Activated CD8-positive, alpha-beta T cell treated with anti-CD3 and anti-CD28 coated beads for 36 hours (primary cell): Measurements from ENCODE around the gene DEF6. TPM values are rescaled to one million over a fixed set of nuclear protein-coding genes. Genes with fewer than 3 reads are reported as not detected.

Experiments used
- ATAC-seq: fragments of 200-7000 bp; cut with Tn5 transposase; one replicate; pipeline ENCODE4 v1.10.0; 2021; ENCODE audit warnings: mild to moderate bottlenecking, moderate library complexity
- CTCF ChIA-PET: fragments of 350-600 bp; sonication (Branson Sonifier 250); formaldehyde crosslinking; loops from one replicate; lab custom pipeline; 2021; ENCODE audit warnings: antibody characterized with exemption; lab: Charles Lee
- POLR2A ChIA-PET: fragments of 350-600 bp; sonication (Branson Sonifier 250); formaldehyde crosslinking; loops from one replicate; lab custom pipeline; 2021; ENCODE audit warnings: antibody characterized with exemption; lab: Charles Lee
- DNase-seq: peaks from one replicate; pipeline ENCODE4 v3.0.0-alpha.2; 2020
- H3K27ac Mint-ChIP-seq: one replicate; pipeline ENCODE4 v1.8.0; 2021; ENCODE audit warnings: mild to moderate bottlenecking, mixed read lengths
- H3K27me3 Mint-ChIP-seq: one replicate; pipeline ENCODE4 v1.8.0; 2021; ENCODE audit warnings: mixed read lengths
- H3K36me3 Mint-ChIP-seq: one replicate; pipeline ENCODE4 v1.8.0; 2021; ENCODE audit warnings: low read depth, mixed read lengths
- H3K4me1 Mint-ChIP-seq: one replicate; pipeline ENCODE4 v1.8.0; 2021; ENCODE audit warnings: low read depth, mixed read lengths
- H3K4me3 Mint-ChIP-seq: one replicate; pipeline ENCODE4 v1.8.0; 2021; ENCODE audit warnings: mild to moderate bottlenecking, moderate library complexity, mixed read lengths
- H3K9me3 Mint-ChIP-seq: one replicate; pipeline ENCODE4 v1.8.0; 2021; ENCODE audit warnings: mixed read lengths
- CTCF ChIP-seq: fragments of 200-600 bp; IDR thresholded peaks from one replicate; pipeline ENCODE4 v1.8.0; 2022; ENCODE audit warnings: antibody characterized with exemption, mild to moderate bottlenecking
- intact Hi-C: fragments of 100-400 bp; cut with micrococcal nuclease; formaldehyde crosslinking; loops from one replicate; pipeline ENCODE4 v1.10.0; 2022
- total RNA-seq, 2 experiments: library from RNA; stranded (reverse); gene quantifications; one replicate each; pipeline ENCODE4 v1.2.3, GENCODE V29; 2021

The DEF6 gene
- total RNA-seq, 2 experiments from 2014 or later: 97.1 to 99.1 TPM

GRCh38 chr6:35287671-35288396, 9.8 kb upstream of the DEF6 start:
- Mint-ChIP-seq H3K36me3 (peaks cover 12% of the 10 kb centered on the region), H3K4me1 (no peaks in the 10 kb centered on the region), H3K9me3 (no peaks in the 10 kb centered on the region), H3K27ac (no peak overlapping the region), H3K4me3 (no peak overlapping the region), H3K27me3 (no peaks in the 10 kb centered on the region)
- no peak for TF ChIP-seq CTCF
- intact Hi-C loops: no loop called here
- no peak for DNase-seq
- ChIA-PET POLR2A (interaction anchor here (1.6 kb wide), 1 partner anchor 7 kb away, joined by 6 read pairs; no protein-coding TSS in a partner anchor), CTCF (interaction anchor here (0.9 to 1.0 kb wide), 3 partner anchors 9 to 161 kb away, joined by 3 read pairs; no protein-coding TSS in a partner anchor)
- ATAC-seq: no peak

GRCh38 chr6:35288834-35289233, 8.8 kb upstream of the DEF6 start:
- Mint-ChIP-seq H3K4me3 (no peak overlapping the region), H3K27ac (no peak overlapping the region), H3K9me3 (no peaks in the 10 kb centered on the region), H3K4me1 (no peaks in the 10 kb centered on the region), H3K27me3 (no peaks in the 10 kb centered on the region), H3K36me3 (peaks cover 9% of the 10 kb centered on the region)
- ChIA-PET POLR2A (interaction anchor here (1.6 kb wide), 1 partner anchor 8 kb away, joined by 6 read pairs; no protein-coding TSS in a partner anchor), CTCF (interaction anchor here (1.0 to 1.2 kb wide), 3 partner anchors 8 to 53 kb away, joined by 3 read pairs; no protein-coding TSS in a partner anchor)
- ATAC-seq (no peak), DNase-seq (no peak)
- intact Hi-C loops: no loop called here
- no peak for TF ChIP-seq CTCF

- H3K27me3 Mint-ChIP-seq: no peaks in the 10 kb centered on the region
- no peak for TF ChIP-seq CTCF
- no peak for DNase-seq
- no peak overlapping the region for H3K4me3 Mint-ChIP-seq
- H3K9me3 Mint-ChIP-seq: no peaks in the 10 kb centered on the region
- no peak for ATAC-seq
- H3K27ac Mint-ChIP-seq: no peak overlapping the region
- no peaks in the 10 kb centered on the region for H3K4me1 Mint-ChIP-seq
- CTCF ChIA-PET: interaction anchor here (1.5 to 3.5 kb wide), 2 partner anchors 33 to 36 kb away, joined by 4 to 48 read pairs; no protein-coding TSS in a partner anchor
- intact Hi-C loops: no loop called here
- POLR2A ChIA-PET: no interaction called here
- H3K36me3 Mint-ChIP-seq: peaks cover 6% of the 10 kb centered on the region
Observed at GRCh38 chr6:35291491-35291890, 6.1 kb upstream of the DEF6 start.

- CTCF ChIA-PET: interaction anchor here (1.1 to 3.5 kb wide), 8 partner anchors 7 to 175 kb away, joined by 4 to 48 read pairs (median 6); partner anchors contain the start of gene PPARD
- H3K4me3 Mint-ChIP-seq: no peak overlapping the region
- POLR2A ChIA-PET: interaction anchor here (1.4 kb wide), 1 partner anchor 21 kb away, joined by 3 read pairs; no protein-coding TSS in a partner anchor
- H3K27me3 Mint-ChIP-seq: no peaks in the 10 kb centered on the region
- ATAC-seq: no peak
- H3K4me1 Mint-ChIP-seq: peaks cover 5% of the 10 kb centered on the region
- no peaks in the 10 kb centered on the region for H3K9me3 Mint-ChIP-seq
- no peak for TF ChIP-seq CTCF
- DNase-seq: no peak
- intact Hi-C loops: no loop called here
- no peak overlapping the region for H3K27ac Mint-ChIP-seq
- peaks cover 6% of the 10 kb centered on the region for H3K36me3 Mint-ChIP-seq
Observed at GRCh38 chr6:35292494-35292893, 5.1 kb upstream of the DEF6 start.

- ATAC-seq (no peak), DNase-seq (no peak)
- H3K4me3 Mint-ChIP-seq: no peak overlapping the region
- TF ChIP-seq CTCF: no peak
- H3K36me3 Mint-ChIP-seq: peaks cover 8% of the 10 kb centered on the region
- CTCF ChIA-PET: interaction anchor here (0.6 to 4.9 kb wide), 29 partner anchors 9 to 188 kb away, joined by 3 to 48 read pairs (median 4); partner anchors contain the start of genes FANCE and PPARD
- peaks cover 5% of the 10 kb centered on the region for H3K4me1 Mint-ChIP-seq
- no peaks in the 10 kb centered on the region for H3K9me3 Mint-ChIP-seq
- POLR2A ChIA-PET: interaction anchor here (1.3 to 1.7 kb wide), 2 partner anchors 10 to 30 kb away, joined by 3 to 6 read pairs; no protein-coding TSS in a partner anchor
- H3K27me3 Mint-ChIP-seq: no peaks in the 10 kb centered on the region
- no peak overlapping the region for H3K27ac Mint-ChIP-seq
- intact Hi-C loops: no loop called here
Observed at GRCh38 chr6:35293681-35294080, 3.9 kb upstream of the DEF6 start.
